Measurements from ENCODE around the gene WNK1.

The WNK1 gene

DNA sequence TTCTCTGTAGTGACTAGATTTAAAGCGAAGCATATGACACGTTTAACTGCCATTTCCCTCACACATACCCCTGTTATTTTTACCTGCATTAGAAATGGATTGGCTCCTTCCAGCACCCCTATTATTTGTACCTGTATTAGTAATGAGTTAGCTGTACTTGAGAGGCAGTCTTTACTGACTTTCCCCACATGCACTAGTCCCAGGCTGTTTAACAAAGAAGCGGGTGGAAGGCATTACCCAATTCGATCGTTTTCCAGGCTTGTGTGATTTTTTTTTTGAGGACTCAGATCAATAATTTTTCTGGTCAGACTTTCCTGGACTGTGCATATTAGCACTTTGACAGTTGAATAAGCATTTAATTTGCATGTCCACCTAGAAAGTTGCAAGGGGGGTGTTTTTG is 150.7 kb downstream of the WNK1 start:
- H3K27ac ChIP-seq = no peak overlapping the region
- TF ChIP-seq CTCF (conservative IDR thresholded peaks at IDR 0.05) = no peak

- no peak for TF ChIP-seq CTCF (conservative IDR thresholded peaks at IDR 0.05)
- H3K27ac ChIP-seq = no peak overlapping the region
Observed at GRCh38 chr12:904010-904414, 151.6 kb downstream of the WNK1 start.

DNA sequence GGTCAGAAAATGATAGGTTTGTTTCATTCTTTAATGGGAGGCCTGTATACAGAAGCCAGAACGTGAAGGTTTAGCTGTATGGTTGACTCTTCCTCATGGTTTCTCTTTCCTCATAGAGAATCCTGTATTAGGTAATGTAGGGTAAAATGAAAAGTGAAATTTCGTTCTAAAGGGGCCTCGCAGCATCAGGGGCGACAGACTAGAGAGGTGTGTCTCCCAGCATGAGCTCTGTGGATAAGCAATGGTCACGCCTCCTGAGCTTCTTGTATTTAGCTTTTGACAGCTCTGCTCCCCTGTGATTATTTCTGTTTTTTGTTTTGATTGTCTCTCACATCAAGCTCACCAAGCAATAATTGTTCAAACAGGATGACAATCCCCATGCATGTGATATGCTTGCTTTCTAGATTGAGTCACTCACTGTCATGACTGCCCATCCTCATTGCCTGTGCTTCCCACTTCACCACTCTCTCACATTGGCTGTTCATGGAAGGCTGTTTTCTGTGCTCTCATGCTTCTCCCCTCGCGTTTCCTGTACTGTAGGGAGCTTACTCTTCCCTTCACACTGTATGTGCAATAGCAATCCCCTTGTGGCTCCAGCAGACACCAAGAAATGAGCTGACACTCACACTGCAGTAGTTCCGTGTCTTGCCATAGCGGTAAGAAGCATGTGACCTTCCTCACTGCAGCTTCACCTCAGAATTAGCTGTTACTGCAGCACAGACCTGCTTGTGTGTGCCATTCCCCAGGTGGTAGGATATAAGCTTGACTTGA is 153.1 kb downstream of the WNK1 start:
- TF ChIP-seq CTCF (conservative IDR thresholded peaks at IDR 0.05) = no peak
- no peak overlapping the region for H3K27ac ChIP-seq

GRCh38 chr12:906062-906585 is 153.7 kb downstream of the WNK1 start:
- TF ChIP-seq CTCF (conservative IDR thresholded peaks at IDR 0.05) = no peak
- no peak overlapping the region for H3K27ac ChIP-seq

GRCh38 chr12:907413-908185 is 155.2 kb downstream of the WNK1 start:
- no peak overlapping the region for H3K27ac ChIP-seq
- TF ChIP-seq CTCF (conservative IDR thresholded peaks at IDR 0.05) = no peak

GRCh38 chr12:909861-910260 is 157.5 kb downstream of the WNK1 start:
- TF ChIP-seq CTCF (conservative IDR thresholded peaks at IDR 0.05) = no peak
- H3K27ac ChIP-seq = no peak overlapping the region

GRCh38 chr12:910416-910815 is 158.0 kb downstream of the WNK1 start:
- H3K27ac ChIP-seq = no peak overlapping the region
- no peak for TF ChIP-seq CTCF (conservative IDR thresholded peaks at IDR 0.05)

Data from VCaP (cell line).